GM12878 (cell line): ENCODE data around the gene C16orf96. TPM values are rescaled to one million over a fixed set of nuclear protein-coding genes. Genes with fewer than 3 reads are reported as not detected.

ENCODE experiments used
- CEBPB ChIP-seq, 2 experiments: fragments of 150-350 bp in 1 of 2; IDR thresholded peaks; 2 replicates each; pipeline ENCODE4 v1.6.1; 2012 to 2014; ENCODE audit warnings: low read depth in 2 of 2, low read length in 2 of 2, borderline replicate concordance in 1 of 2, inconsistent platforms in 1 of 2
- CHD1 ChIP-seq: IDR thresholded peaks from 2 replicates; pipeline ENCODE4 v1.6.1; 2012; ENCODE audit warnings: low read depth, low read length, improper control_type of control experiment
- CREB1 ChIP-seq: IDR thresholded peaks from 2 replicates; pipeline ENCODE4 v1.6.1; 2012; ENCODE audit warnings: low read depth, mild to moderate bottlenecking, inconsistent platforms
- FOXM1 ChIP-seq: IDR thresholded peaks from 2 replicates; pipeline ENCODE4 v1.6.1; 2012; ENCODE audit warnings: low read depth, mild to moderate bottlenecking, inconsistent platforms, low read length, moderate library complexity
- IRF5 ChIP-seq: fragments of 450-650 bp; IDR thresholded peaks from 2 replicates; pipeline ENCODE4 v1.6.1; 2017; ENCODE audit warnings: borderline replicate concordance
- KDM1A ChIP-seq: fragments of 200-600 bp; sonication (generic); IDR thresholded peaks from 2 replicates; pipeline ENCODE4 v1.6.1; 2016; ENCODE audit warnings: borderline replicate concordance
- MEF2B ChIP-seq: fragments of 450-650 bp; IDR thresholded peaks from 2 replicates; pipeline ENCODE4 v1.6.1; 2018; ENCODE audit warnings: mild to moderate bottlenecking, moderate library complexity; ENCODE audit not compliant: partially characterized antibody, poor library complexity, severe bottlenecking
- MLLT1 ChIP-seq: fragments of 450-650 bp; IDR thresholded peaks from 2 replicates; pipeline ENCODE4 v1.6.1; 2016; ENCODE audit warnings: mild to moderate bottlenecking
- NFYB ChIP-seq: IDR thresholded peaks from 2 replicates; pipeline ENCODE4 v1.6.1; 2011; ENCODE audit warnings: low read depth, mild to moderate bottlenecking, low read length, improper control_type of control experiment, moderate library complexity; ENCODE audit not compliant: insufficient read depth
- POLR2AphosphoS5 ChIP-seq: IDR thresholded peaks from 2 replicates; pipeline ENCODE4 v1.6.1; 2011; ENCODE audit warnings: mild to moderate bottlenecking, low read length, inconsistent platforms
- REST ChIP-seq: IDR thresholded peaks from 2 replicates; pipeline ENCODE4 v1.6.1; 2012; ENCODE audit warnings: mild to moderate bottlenecking, low read depth, low read length
- SIX5 ChIP-seq: IDR thresholded peaks from 2 replicates; pipeline ENCODE4 v1.6.1; 2011; ENCODE audit warnings: mild to moderate bottlenecking, low read depth, low read length, moderate library complexity; ENCODE audit not compliant: severe bottlenecking
- TCF3 ChIP-seq: IDR thresholded peaks from 2 replicates; pipeline ENCODE4 v1.6.1; 2012; ENCODE audit warnings: low read depth, mild to moderate bottlenecking, low read length, borderline replicate concordance; ENCODE audit not compliant: insufficient read depth
- polyA plus RNA-seq, 11 experiments: library from polyadenylated mRNA; depleted of rRNA in 4 of 11; unstranded in 6 of 11; stranded (reverse) in 5 of 11; fragments of >200 nt; fragmentation: Nextera tagmentation in 4 of 11; fragmentation: Illumina TruSeq in 1 of 11; extraction: Ambion mirVana in 4 of 11; extraction: Trizol in 1 of 11; gene quantifications; 1 replicate in 1 of 11; 2 replicates in 10 of 11; pipeline versions ENCODE4 v1.2.1 to v1.2.3, GENCODE V29; 2011 to 2016; ENCODE audit warnings: inconsistent platforms in 2 of 11, missing spikeins in 2 of 11, low read depth in 1 of 11
- total RNA-seq, 4 experiments: library from RNA; depleted of rRNA in 3 of 4; stranded (reverse); fragments of >200 nt in 3 of 4; fragmentation: Illumina TruSeq in 1 of 4; extraction: Trizol in 1 of 4; gene quantifications; 2 replicates each; pipeline versions ENCODE4 v1.2.1 to v1.2.3, GENCODE V29; 2013 to 2021
- TF ChIP-seq, protein P1 (sequence below): IDR thresholded peaks from 2 replicates; pipeline ENCODE4 v1.6.1; 2012; ENCODE audit warnings: low read depth, low read length, improper control_type of control experiment
- TF ChIP-seq, protein P2 (sequence below), 3 experiments: IDR thresholded peaks in 2 of 3; conservative IDR thresholded peaks in 1 of 3; 2 replicates each; pipeline ENCODE4 v1.5.1; 2011; ENCODE audit warnings: low read depth in 3 of 3, low read length in 3 of 3, mild to moderate bottlenecking in 3 of 3, control low read depth in 2 of 3, moderate library complexity in 2 of 3, inconsistent platforms in 1 of 3, mixed read lengths in 1 of 3; ENCODE audit not compliant: control insufficient read depth in 2 of 3, insufficient read depth in 1 of 3; ENCODE audit errors: extremely low read depth in 1 of 3
- TF ChIP-seq, protein P3 (sequence below): fragments of 450-650 bp; IDR thresholded peaks from 2 replicates; pipeline ENCODE4 v1.6.1; 2017; ENCODE audit warnings: mild to moderate bottlenecking

C16orf96 gene
- total and polyA plus RNA-seq, 10 of the 15 experiments (the other 5 are each of a cell fraction or from before 2014, with no cell fraction given), result 0.01 to 0.08 (median 0.01) TPM; not detected in 7

DNA sequence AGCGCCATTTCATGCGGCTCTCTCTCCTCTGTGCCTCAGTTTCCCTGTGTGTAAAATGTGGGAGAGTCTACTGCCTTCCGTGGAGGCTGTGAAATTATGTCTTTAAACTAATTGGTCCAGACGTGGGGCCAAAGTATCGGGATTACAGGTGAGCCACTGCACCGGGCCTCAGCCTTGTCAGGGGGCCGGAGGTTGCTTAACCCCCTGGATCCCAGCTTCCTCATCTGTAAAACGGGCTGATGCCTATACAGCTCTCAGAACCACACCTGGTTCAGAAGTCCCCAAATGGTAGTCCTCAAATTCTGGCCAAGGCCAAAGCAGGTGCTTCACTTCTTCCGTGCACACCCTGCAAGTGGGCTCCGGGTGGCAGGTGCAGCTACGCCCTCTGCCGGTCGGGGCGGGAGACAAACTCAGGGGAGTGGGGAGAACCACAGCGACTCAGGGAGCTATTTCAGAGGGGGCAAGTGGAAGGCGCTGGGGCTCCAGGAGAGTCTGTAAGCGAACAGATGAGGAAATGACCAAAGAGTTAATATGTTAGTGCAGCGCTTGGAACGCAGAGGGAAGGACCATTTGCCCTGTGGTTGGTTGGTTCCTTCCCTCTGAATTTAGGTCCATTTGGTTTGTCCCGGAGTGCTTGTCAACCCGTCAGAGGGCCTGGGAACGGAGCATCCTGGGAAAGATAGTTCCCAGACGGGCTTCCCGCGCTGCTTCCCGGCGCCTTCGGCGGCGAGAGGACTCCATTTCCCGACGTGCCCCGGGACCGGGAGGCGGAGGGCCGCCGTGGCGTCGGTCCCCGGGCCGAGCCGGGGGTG lies 68.1 kb downstream of the C16orf96 start, which contains the start of gene MGRN1 (continued):
- TF ChIP-seq SIX5 (peak; percentile 92), FOXM1 (peak; percentile 99), REST (no peak), NFYB (peak; percentile 24; the same call in 1 of the 2 replicates), IRF5 (no peak), CREB1 (peak; percentile 89), MEF2B (peak; percentile 59), CEBPB (IDR thresholded peaks at IDR 0.05; ENCODE audit: borderline replicate concordance in 1 of 2, low read depth in 2 of 2, low read length in 2 of 2) (no peak), MLLT1 (peak; percentile 92), POLR2AphosphoS5 (peak; percentile 46; the same call in 1 of the 2 replicates), TCF3 (peak; percentile 88; the same call in 1 of the 2 replicates), KDM1A (no peak), CHD1 (peak; percentile 98)
- TF ChIP-seq, protein P1, sequence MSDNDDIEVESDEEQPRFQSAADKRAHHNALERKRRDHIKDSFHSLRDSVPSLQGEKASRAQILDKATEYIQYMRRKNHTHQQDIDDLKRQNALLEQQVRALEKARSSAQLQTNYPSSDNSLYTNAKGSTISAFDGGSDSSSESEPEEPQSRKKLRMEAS, result peak; percentile 90
- TF ChIP-seq, protein P2, sequence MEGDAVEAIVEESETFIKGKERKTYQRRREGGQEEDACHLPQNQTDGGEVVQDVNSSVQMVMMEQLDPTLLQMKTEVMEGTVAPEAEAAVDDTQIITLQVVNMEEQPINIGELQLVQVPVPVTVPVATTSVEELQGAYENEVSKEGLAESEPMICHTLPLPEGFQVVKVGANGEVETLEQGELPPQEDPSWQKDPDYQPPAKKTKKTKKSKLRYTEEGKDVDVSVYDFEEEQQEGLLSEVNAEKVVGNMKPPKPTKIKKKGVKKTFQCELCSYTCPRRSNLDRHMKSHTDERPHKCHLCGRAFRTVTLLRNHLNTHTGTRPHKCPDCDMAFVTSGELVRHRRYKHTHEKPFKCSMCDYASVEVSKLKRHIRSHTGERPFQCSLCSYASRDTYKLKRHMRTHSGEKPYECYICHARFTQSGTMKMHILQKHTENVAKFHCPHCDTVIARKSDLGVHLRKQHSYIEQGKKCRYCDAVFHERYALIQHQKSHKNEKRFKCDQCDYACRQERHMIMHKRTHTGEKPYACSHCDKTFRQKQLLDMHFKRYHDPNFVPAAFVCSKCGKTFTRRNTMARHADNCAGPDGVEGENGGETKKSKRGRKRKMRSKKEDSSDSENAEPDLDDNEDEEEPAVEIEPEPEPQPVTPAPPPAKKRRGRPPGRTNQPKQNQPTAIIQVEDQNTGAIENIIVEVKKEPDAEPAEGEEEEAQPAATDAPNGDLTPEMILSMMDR (IDR thresholded peaks at IDR 0.05 in 2 of 3, conservative IDR thresholded peaks at IDR 0.05 in 1 of 3; ENCODE audit: control insufficient read depth in 2 of 3, extremely low read depth in 1 of 3, insufficient read depth in 1 of 3, low read depth in 3 of 3, low read length in 3 of 3), result peak; percentile 95 to 99 (median 99); a peak in 5 of 6 replicates
- TF ChIP-seq, protein P3, sequence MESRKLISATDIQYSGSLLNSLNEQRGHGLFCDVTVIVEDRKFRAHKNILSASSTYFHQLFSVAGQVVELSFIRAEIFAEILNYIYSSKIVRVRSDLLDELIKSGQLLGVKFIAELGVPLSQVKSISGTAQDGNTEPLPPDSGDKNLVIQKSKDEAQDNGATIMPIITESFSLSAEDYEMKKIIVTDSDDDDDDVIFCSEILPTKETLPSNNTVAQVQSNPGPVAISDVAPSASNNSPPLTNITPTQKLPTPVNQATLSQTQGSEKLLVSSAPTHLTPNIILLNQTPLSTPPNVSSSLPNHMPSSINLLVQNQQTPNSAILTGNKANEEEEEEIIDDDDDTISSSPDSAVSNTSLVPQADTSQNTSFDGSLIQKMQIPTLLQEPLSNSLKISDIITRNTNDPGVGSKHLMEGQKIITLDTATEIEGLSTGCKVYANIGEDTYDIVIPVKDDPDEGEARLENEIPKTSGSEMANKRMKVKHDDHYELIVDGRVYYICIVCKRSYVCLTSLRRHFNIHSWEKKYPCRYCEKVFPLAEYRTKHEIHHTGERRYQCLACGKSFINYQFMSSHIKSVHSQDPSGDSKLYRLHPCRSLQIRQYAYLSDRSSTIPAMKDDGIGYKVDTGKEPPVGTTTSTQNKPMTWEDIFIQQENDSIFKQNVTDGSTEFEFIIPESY, result no peak
